B cell (primary cell): ENCODE results near the gene TEDC1. TPM values are rescaled to one million over a fixed set of nuclear protein-coding genes. Genes with fewer than 3 reads are reported as not detected.
A peak's percentile ranks its signal among the peaks of the same experiment; 100 is the strongest.

Source experiments
- ATAC-seq: fragments of 200-7000 bp; cut with Tn5 transposase; one replicate; pipeline ENCODE4 v1.10.0; 2021; ENCODE audit warnings: low read depth, mild to moderate bottlenecking, moderate number of reproducible peaks, moderate library complexity
- CTCF ChIA-PET: fragments of 350-600 bp; sonication (Branson Sonifier 250); formaldehyde crosslinking; loops from one replicate; lab custom pipeline; 2021; ENCODE audit warnings: antibody characterized with exemption, inconsistent platforms; lab: Charles Lee
- POLR2A ChIA-PET: fragments of 350-600 bp; sonication (Branson Sonifier 250); formaldehyde crosslinking; loops from one replicate; lab custom pipeline; 2021; ENCODE audit warnings: antibody characterized with exemption; lab: Charles Lee
- DNase-seq: peaks from one replicate; pipeline ENCODE4 v3.0.0; 2013
- H2AFZ ChIP-seq: 2 replicates; pipeline ENCODE4 v1.6.1; 2012; ENCODE audit warnings: mild to moderate bottlenecking, low read depth, low read length; ENCODE audit not compliant: insufficient read depth, poor library complexity, severe bottlenecking
- H3K27ac ChIP-seq, 2 donors: 1 replicate in 1 of 2; 2 replicates in 1 of 2; pipeline ENCODE4 v1.5.1; 2012 to 2013; ENCODE audit warnings: low read length in 2 of 2, mild to moderate bottlenecking in 2 of 2, moderate library complexity in 1 of 2
- H3K27me3 ChIP-seq, 4 experiments: fragments of 200-600 bp in 1 of 4; sonication (generic) in 1 of 4; replicated peaks in 1 of 4; 1 replicate in 2 of 4; 2 replicates in 2 of 4; pipeline versions ENCODE4 v1.6.1 to v1.7.0; 2013 to 2016; ENCODE audit warnings: low read length in 3 of 4, mild to moderate bottlenecking in 2 of 4, mixed read lengths in 1 of 4, moderate library complexity in 1 of 4; ENCODE audit not compliant: insufficient read depth in 4 of 4, control insufficient read depth in 3 of 4; ENCODE audit errors: control extremely low read depth in 1 of 4
- H3K36me3 ChIP-seq, 2 experiments: replicated peaks in 1 of 2; 1 replicate in 1 of 2; 2 replicates in 1 of 2; pipeline versions ENCODE4 v1.6.1 to v1.7.1; 2013; ENCODE audit warnings: low read length in 1 of 2; ENCODE audit not compliant: insufficient read depth in 2 of 2, control insufficient read depth in 1 of 2; ENCODE audit errors: control extremely low read depth in 1 of 2, extremely low read depth in 1 of 2
- H3K4me1 ChIP-seq, 2 donors: fragments of 200-600 bp in 1 of 2; sonication (generic) in 1 of 2; 1 replicate in 1 of 2; 2 replicates in 1 of 2; pipeline versions ENCODE4 v1.5.1 to v1.6.1; 2013 to 2017; ENCODE audit warnings: low read length in 2 of 2; ENCODE audit not compliant: control insufficient read depth in 2 of 2, insufficient read depth in 2 of 2
- H3K4me2 ChIP-seq: replicated peaks from 2 replicates; pipeline ENCODE3; 2012; ENCODE audit warnings: mild to moderate bottlenecking, low read depth, low read length; ENCODE audit not compliant: poor library complexity, severe bottlenecking
- H3K4me3 ChIP-seq, 5 experiments: fragments of 200-600 bp in 1 of 5; sonication (generic) in 1 of 5; 1 replicate in 3 of 5; 2 replicates in 2 of 5; pipeline versions ENCODE4 v1.5.1 to v1.7.0; 2011 to 2016; ENCODE audit warnings: low read length in 4 of 5, mild to moderate bottlenecking in 4 of 5, low read depth in 2 of 5, control low read depth in 1 of 5, moderate library complexity in 1 of 5; ENCODE audit not compliant: insufficient read depth in 1 of 5; ENCODE audit errors: control extremely low read depth in 1 of 5, extremely low read depth in 1 of 5
- H3K79me2 ChIP-seq: fragments of 200-600 bp; sonication (generic); one replicate; pipeline ENCODE4 v1.6.0; 2016; ENCODE audit warnings: low read length; ENCODE audit not compliant: control insufficient read depth, insufficient read depth
- H3K9ac ChIP-seq: fragments of 200-600 bp; sonication (generic); 2 replicates; pipeline ENCODE4 v1.6.1; 2017; ENCODE audit warnings: mild to moderate bottlenecking, low read length, moderate library complexity
- H3K9me3 ChIP-seq, 3 donors: one replicate each; pipeline versions ENCODE4 v1.6.1 to v1.7.1; 2013; ENCODE audit warnings: low read length in 2 of 3; ENCODE audit not compliant: control insufficient read depth in 2 of 3, insufficient read depth in 1 of 3; ENCODE audit errors: control extremely low read depth in 1 of 3
- H4K20me1 ChIP-seq: 2 replicates; pipeline ENCODE4 v1.6.0; 2012; ENCODE audit warnings: mild to moderate bottlenecking, low read length; ENCODE audit not compliant: insufficient read depth, control insufficient read depth, poor library complexity, severe bottlenecking
- H3K27ac Mint-ChIP-seq: one replicate; pipeline ENCODE4 v1.8.0; 2021; ENCODE audit warnings: mixed read lengths
- H3K27me3 Mint-ChIP-seq: one replicate; pipeline ENCODE4 v1.8.0; 2021; ENCODE audit warnings: mixed read lengths
- H3K4me1 Mint-ChIP-seq: one replicate; pipeline ENCODE4 v1.8.0; 2021; ENCODE audit warnings: mixed read lengths
- H3K4me3 Mint-ChIP-seq: one replicate; pipeline ENCODE4 v1.8.0; 2021; ENCODE audit warnings: mixed read lengths
- H3K9me3 Mint-ChIP-seq: one replicate; pipeline ENCODE4 v1.8.0; 2022; ENCODE audit warnings: mixed read lengths; ENCODE audit not compliant: insufficient read depth
- CTCF ChIP-seq: fragments of 200-600 bp; IDR thresholded peaks from one replicate; pipeline ENCODE4 v1.8.0; 2022; ENCODE audit warnings: antibody characterized with exemption, mild to moderate bottlenecking
- EZH2 ChIP-seq: IDR thresholded peaks from 2 replicates; pipeline ENCODE4 v1.6.1; 2012; ENCODE audit warnings: borderline replicate concordance, low read depth, mild to moderate bottlenecking, moderate library complexity, low read length; ENCODE audit not compliant: insufficient read depth, poor library complexity, severe bottlenecking
- WGBS: methylation state at CpG from one replicate; pipeline ENCODE4 v1.1.5; 2013; ENCODE audit warnings: missing lambda C conversion rate; ENCODE audit not compliant: insufficient coverage; 5-methylcytosine and 5-hydroxymethylcytosine counted together
- intact Hi-C: fragments of 100-400 bp; cut with micrococcal nuclease; formaldehyde crosslinking; loops from one replicate; pipeline ENCODE4 v1.10.0; 2022
- polyA plus RNA-seq: library from polyadenylated mRNA; depleted of rRNA; stranded (reverse); fragments of >200 nt; gene quantifications from 2 replicates; pipeline ENCODE4 v1.2.3, GENCODE V29; 2012
- total RNA-seq, 2 donors: library from RNA; stranded (reverse); fragments of 120-200 nt in 1 of 2; gene quantifications; 1 replicate in 1 of 2; 2 replicates in 1 of 2; pipeline versions ENCODE4 v1.2.3 to v1.2.4, GENCODE V29; 2013 to 2022

The TEDC1 gene
- total and polyA plus RNA-seq, 2 donors (not counting 1 experiment from before 2014, with no cell fraction given) = 19.7 to 22.2 TPM

- Histone ChIP-seq H3K9ac (no peak overlapping the region), H3K4me3 (no peak overlapping the region), H3K27ac (no peak overlapping the region), H3K4me2 (no peak overlapping the region), H3K9me3 (no peaks in the 10 kb centered on the region), H2AFZ (no peak overlapping the region), H3K27me3 (no peaks in the 10 kb centered on the region), H3K36me3 (peaks cover 0 to 3% of the 10 kb centered on the region in 2 experiments), H4K20me1 (peaks cover 13% of the 10 kb centered on the region), H3K4me1 (peaks cover 10 to 21% of the 10 kb centered on the region in 2 donors), H3K79me2 (peaks cover 2% of the 10 kb centered on the region)
- Mint-ChIP-seq H3K9me3 (no peaks in the 10 kb centered on the region), H3K4me1 (peaks cover 14% of the 10 kb centered on the region), H3K4me3 (peak overlapping the region; percentile 13), H3K27ac (no peak overlapping the region), H3K27me3 (no peaks in the 10 kb centered on the region)
- peak; percentile 39 for DNase-seq
- over 99% methylated on average over 9 of the region's 16 CpGs for WGBS
- no peak for ATAC-seq
- CTCF ChIA-PET = no interaction called here
- POLR2A ChIA-PET = no interaction called here
- TF ChIP-seq CTCF (no peak), EZH2 (no peak)
- intact Hi-C loops = loop anchor here (5.0 kb wide), 2 partner anchors 292 to 402 kb away; no protein-coding TSS in a partner anchor
Observed at GRCh38 chr14:105493921-105494605, 3.0 kb downstream of the TEDC1 start.

- H3K4me1 ChIP-seq = peaks cover 5 to 16% of the 10 kb centered on the region in 2 donors
- H3K4me1 Mint-ChIP-seq = peaks cover 9% of the 10 kb centered on the region
- no peak overlapping the region for H2AFZ ChIP-seq
- 100% methylated on average over 2 of the region's 6 CpGs for whole genome bisulfite sequencing
- POLR2A ChIA-PET = no interaction called here
- H3K4me3 ChIP-seq = no peak overlapping the region
- H3K4me2 ChIP-seq = no peak overlapping the region
- H3K9ac ChIP-seq = no peak overlapping the region
- no peak for TF ChIP-seq CTCF
- no peak for TF ChIP-seq EZH2
- H3K9me3 Mint-ChIP-seq = no peaks in the 10 kb centered on the region
- CTCF ChIA-PET = no interaction called here
- no peaks in the 10 kb centered on the region for H3K27me3 Mint-ChIP-seq
- peaks cover 8% of the 10 kb centered on the region for H4K20me1 ChIP-seq
- H3K79me2 ChIP-seq = peaks cover 2% of the 10 kb centered on the region
- H3K36me3 ChIP-seq = peaks cover 0 to 3% of the 10 kb centered on the region in 2 experiments
- no peak for ATAC-seq
- intact Hi-C loops = loop anchor here (5.0 kb wide), 2 partner anchors 292 to 402 kb away; no protein-coding TSS in a partner anchor
- no peak overlapping the region for H3K27ac Mint-ChIP-seq
- H3K27me3 ChIP-seq = no peaks in the 10 kb centered on the region
- no peak for DNase-seq
- H3K9me3 ChIP-seq = no peaks in the 10 kb centered on the region
- no peak overlapping the region for H3K4me3 Mint-ChIP-seq
- H3K27ac ChIP-seq = no peak overlapping the region
Observed at GRCh38 chr14:105494606-105494929, 3.5 kb downstream of the TEDC1 start.
